Mesendoderm (in vitro differentiated cells): ENCODE data around the gene KNSTRN.

Experiments
- DNase-seq: peaks from one replicate; pipeline ENCODE4 v3.0.0; 2013
- H2AK5ac ChIP-seq: 2 replicates; pipeline ENCODE4 v1.6.1; 2013; ENCODE audit warnings: low read length, inconsistent platforms
- H2BK120ac ChIP-seq: 2 replicates; pipeline ENCODE4 v1.6.1; 2013; ENCODE audit warnings: low read depth, mild to moderate bottlenecking, low read length, moderate library complexity, mixed read lengths
- H2BK15ac ChIP-seq: replicated peaks from 2 replicates; pipeline ENCODE4 v1.6.1; 2013; ENCODE audit warnings: low read depth, mild to moderate bottlenecking, moderate library complexity
- H2BK5ac ChIP-seq: 2 replicates; pipeline ENCODE4 v1.6.1; 2013; ENCODE audit warnings: low read length, inconsistent platforms
- H3K18ac ChIP-seq: 2 replicates; pipeline ENCODE4 v1.6.1; 2013; ENCODE audit warnings: mild to moderate bottlenecking, low read length, mixed read lengths
- H3K23ac ChIP-seq: one replicate; pipeline ENCODE4 v1.6.1; 2013; ENCODE audit warnings: low read length
- H3K27ac ChIP-seq: 2 replicates; pipeline ENCODE4 v1.5.1; 2013; ENCODE audit warnings: low read depth, mild to moderate bottlenecking, inconsistent platforms, low read length, moderate library complexity
- H3K27me3 ChIP-seq: 2 replicates; pipeline ENCODE4 v1.6.1; 2013; ENCODE audit warnings: low read length, control low read depth, mild to moderate bottlenecking, inconsistent platforms; ENCODE audit not compliant: insufficient read depth, poor library complexity
- H3K36me3 ChIP-seq: 2 replicates; pipeline ENCODE4 v1.6.1; 2013; ENCODE audit warnings: low read length, inconsistent platforms; ENCODE audit not compliant: control insufficient read depth, insufficient read depth
- H3K4ac ChIP-seq: one replicate; pipeline ENCODE4 v1.6.1; 2013; ENCODE audit warnings: low read depth, mild to moderate bottlenecking, low read length, moderate library complexity
- H3K4me1 ChIP-seq: 2 replicates; pipeline ENCODE4 v1.6.1; 2013; ENCODE audit warnings: low read depth, low read length, inconsistent platforms; ENCODE audit not compliant: control insufficient read depth
- H3K4me2 ChIP-seq: 2 replicates; pipeline ENCODE4 v1.6.1; 2013; ENCODE audit warnings: low read length
- H3K4me3 ChIP-seq: 2 replicates; pipeline ENCODE4 v1.5.1; 2013; ENCODE audit warnings: mild to moderate bottlenecking, low read length
- H3K56ac ChIP-seq: one replicate; pipeline ENCODE4 v1.6.1; 2013; ENCODE audit warnings: low read length
- H3K79me1 ChIP-seq: 2 replicates; pipeline ENCODE4 v1.6.1; 2013; ENCODE audit warnings: low read length, inconsistent platforms
- H3K79me2 ChIP-seq: 2 replicates; pipeline ENCODE4 v1.6.1; 2013; ENCODE audit warnings: mild to moderate bottlenecking, low read length; ENCODE audit not compliant: control insufficient read depth, insufficient read depth
- H3K9ac ChIP-seq: 2 replicates; pipeline ENCODE4 v1.6.1; 2013; ENCODE audit warnings: low read length, inconsistent platforms
- H4K5ac ChIP-seq: one replicate; pipeline ENCODE4 v1.6.1; 2013; ENCODE audit warnings: low read length
- H4K8ac ChIP-seq: one replicate; pipeline ENCODE4 v1.6.1; 2013; ENCODE audit warnings: low read depth, mild to moderate bottlenecking, control low read depth, low read length, moderate library complexity
- WGBS: extraction: QIAGEN DNeasy Blood & Tissue Kit; methylation state at CpG from one replicate; pipeline ENCODE4 v1.1.7; 2013; ENCODE audit warnings: low lambda C conversion rate, missing lambda C conversion rate; ENCODE audit not compliant: insufficient coverage; ENCODE audit errors: extremely low coverage; 5-methylcytosine and 5-hydroxymethylcytosine counted together

Gene KNSTRN

GRCh38 chr15:40416056-40416455, 33.5 kb downstream of the KNSTRN start:
- DNase-seq = no peak
- no CpG with 5 or more reads among the region's 14 CpGs for WGBS
- Histone ChIP-seq H3K4me1 (no peaks in the 10 kb centered on the region), H2BK120ac (no peak overlapping the region), H4K5ac (no peak overlapping the region), H3K18ac (no peak overlapping the region), H3K23ac (no peak overlapping the region), H4K8ac (no peak overlapping the region), H3K27me3 (no peaks in the 10 kb centered on the region), H2BK15ac (no peak overlapping the region), H3K56ac (no peak overlapping the region), H3K4me2 (no peak overlapping the region), H3K4ac (no peak overlapping the region), H3K36me3 (peaks cover 16% of the 10 kb centered on the region), H3K4me3 (no peak overlapping the region), H2BK5ac (no peak overlapping the region), H3K9ac (no peak overlapping the region), H3K79me1 (no peaks in the 10 kb centered on the region), H3K79me2 (no peaks in the 10 kb centered on the region), H2AK5ac (no peak overlapping the region), H3K27ac (no peak overlapping the region)

- H3K79me2 ChIP-seq = no peaks in the 10 kb centered on the region
- H3K9ac ChIP-seq = no peak overlapping the region
- DNase-seq = no peak
- H3K4me2 ChIP-seq = no peak overlapping the region
- H3K36me3 ChIP-seq = peaks cover 9% of the 10 kb centered on the region
- no peak overlapping the region for H3K23ac ChIP-seq
- no peaks in the 10 kb centered on the region for H3K27me3 ChIP-seq
- no peak overlapping the region for H3K56ac ChIP-seq
- H2AK5ac ChIP-seq = no peak overlapping the region
- H3K27ac ChIP-seq = no peak overlapping the region
- no peak overlapping the region for H2BK15ac ChIP-seq
- no peak overlapping the region for H4K5ac ChIP-seq
- no CpG with 5 or more reads among the region's 10 CpGs for WGBS
- H2BK120ac ChIP-seq = no peak overlapping the region
- no peak overlapping the region for H3K18ac ChIP-seq
- H4K8ac ChIP-seq = no peak overlapping the region
- H3K4ac ChIP-seq = no peak overlapping the region
- no peak overlapping the region for H3K4me3 ChIP-seq
- H2BK5ac ChIP-seq = no peak overlapping the region
- H3K4me1 ChIP-seq = no peaks in the 10 kb centered on the region
- H3K79me1 ChIP-seq = no peaks in the 10 kb centered on the region
Observed at GRCh38 chr15:40418126-40418525, 35.6 kb downstream of the KNSTRN start.

GRCh38 chr15:40420071-40420713, 37.7 kb downstream of the KNSTRN start:
- Histone ChIP-seq H2BK15ac (no peak overlapping the region), H2AK5ac (no peak overlapping the region)
- no CpG with 5 or more reads among the region's 11 CpGs for WGBS

GRCh38 chr15:40420793-40421192, 38.3 kb downstream of the KNSTRN start:
- no peak overlapping the region for H3K27ac ChIP-seq
- peaks cover 2% of the 10 kb centered on the region for H3K36me3 ChIP-seq
- no peak overlapping the region for H2BK15ac ChIP-seq
- H3K9ac ChIP-seq = no peak overlapping the region
- H3K4me2 ChIP-seq = no peak overlapping the region
- H3K27me3 ChIP-seq = no peaks in the 10 kb centered on the region
- H2BK5ac ChIP-seq = no peak overlapping the region
- H2AK5ac ChIP-seq = no peak overlapping the region
- H3K4me1 ChIP-seq = no peaks in the 10 kb centered on the region
- H3K4ac ChIP-seq = no peak overlapping the region
- no peak overlapping the region for H2BK120ac ChIP-seq
- H3K18ac ChIP-seq = no peak overlapping the region
- no CpG with 5 or more reads among the region's 3 CpGs for WGBS
- H3K4me3 ChIP-seq = no peak overlapping the region
- no peak for DNase-seq
- H3K79me1 ChIP-seq = no peaks in the 10 kb centered on the region
- no peak overlapping the region for H4K5ac ChIP-seq
- no peak overlapping the region for H3K56ac ChIP-seq
- H3K79me2 ChIP-seq = no peaks in the 10 kb centered on the region
- no peak overlapping the region for H3K23ac ChIP-seq
- H4K8ac ChIP-seq = no peak overlapping the region

More at GRCh38 chr15:40420071-40420713, 37.7 kb downstream of the KNSTRN start:
- H3K4ac ChIP-seq = no peak overlapping the region
- no peak overlapping the region for H2BK5ac ChIP-seq
- peaks cover 5% of the 10 kb centered on the region for H3K36me3 ChIP-seq
- H3K23ac ChIP-seq = no peak overlapping the region
- H4K5ac ChIP-seq = no peak overlapping the region
- no peak overlapping the region for H3K4me2 ChIP-seq
- no peak overlapping the region for H3K18ac ChIP-seq
- H3K79me1 ChIP-seq = no peaks in the 10 kb centered on the region
- H3K4me3 ChIP-seq = no peak overlapping the region
- H4K8ac ChIP-seq = no peak overlapping the region
- H2BK120ac ChIP-seq = no peak overlapping the region
- H3K4me1 ChIP-seq = no peaks in the 10 kb centered on the region
- no peak overlapping the region for H3K27ac ChIP-seq
- H3K56ac ChIP-seq = no peak overlapping the region
- DNase-seq = no peak
- H3K79me2 ChIP-seq = no peaks in the 10 kb centered on the region
- H3K9ac ChIP-seq = no peak overlapping the region
- H3K27me3 ChIP-seq = no peaks in the 10 kb centered on the region

GRCh38 chr15:40421246-40422157, 39.0 kb downstream of the KNSTRN start:
- no peak overlapping the region for H2BK5ac ChIP-seq
- H3K18ac ChIP-seq = no peak overlapping the region
- no peak overlapping the region for H3K23ac ChIP-seq
- H3K56ac ChIP-seq = peak overlapping the region; percentile 80
- H3K27ac ChIP-seq = no peak overlapping the region
- no peaks in the 10 kb centered on the region for H3K79me2 ChIP-seq
- no CpG with 5 or more reads among the region's 31 CpGs for WGBS
- H2BK120ac ChIP-seq = no peak overlapping the region
- no peak overlapping the region for H3K4me3 ChIP-seq
- H2AK5ac ChIP-seq = no peak overlapping the region
- no peak overlapping the region for H4K8ac ChIP-seq
- H3K27me3 ChIP-seq = no peaks in the 10 kb centered on the region
- H3K9ac ChIP-seq = peak overlapping the region; percentile 61
- peak overlapping the region; percentile 37 for H3K4me2 ChIP-seq
- H3K4me1 ChIP-seq = no peaks in the 10 kb centered on the region
- no peak overlapping the region for H4K5ac ChIP-seq
- no peak overlapping the region for H3K4ac ChIP-seq
- DNase-seq = peak; percentile 77
- H3K79me1 ChIP-seq = no peaks in the 10 kb centered on the region
- no peaks in the 10 kb centered on the region for H3K36me3 ChIP-seq
- H2BK15ac ChIP-seq = no peak overlapping the region
